PC-3 (cell line): ENCODE data around the gene CHST11. TPM values are rescaled to one million over a fixed set of nuclear protein-coding genes. Genes with fewer than 3 reads are reported as not detected.

Source experiments
- ATAC-seq: fragments of 200-7000 bp; cut with Tn5 transposase; 2 replicates; pipeline ENCODE4 v1.9.1; 2020; ENCODE audit warnings: mild to moderate bottlenecking, moderate library complexity
- BruUV-seq: library from RNA; stranded (reverse); fragments of 400-500 nt; replicated peaks from 2 replicates; lab custom pipeline; 2021; lab: Mats Ljungman, UMichigan
- CTCF ChIA-PET: fragments of 300-600 bp; sonication (Branson Sonifier 250); formaldehyde crosslinking; loops from one replicate; lab custom pipeline; 2022; ENCODE audit warnings: antibody characterized with exemption; lab: Charles Lee
- POLR2A ChIA-PET: fragments of 300-600 bp; sonication (Branson Sonifier 250); formaldehyde crosslinking; loops from one replicate; lab custom pipeline; 2022; ENCODE audit warnings: antibody characterized with exemption; ENCODE audit not compliant: unreplicated experiment; lab: Charles Lee
- DNase-seq: peaks from one replicate; pipeline ENCODE4 v3.0.0-alpha.2; 2015
- H2AFZ ChIP-seq: fragments of 300-600 bp; sonication (generic); 2 replicates; pipeline ENCODE4 v1.6.0; 2016; ENCODE audit warnings: antibody characterized with exemption, low read length
- H3F3A ChIP-seq: fragments of 300-600 bp; sonication (generic); one replicate; pipeline ENCODE4 v1.6.0; 2017; ENCODE audit warnings: antibody characterized with exemption, low read length, control low read depth, mild to moderate bottlenecking; ENCODE audit not compliant: unreplicated experiment
- H3K27ac ChIP-seq: fragments of 300-600 bp; sonication (generic); 2 replicates; pipeline ENCODE4 v1.5.1; 2016; ENCODE audit warnings: mild to moderate bottlenecking, low read length
- H3K27me3 ChIP-seq: fragments of 300-600 bp; sonication (generic); 2 replicates; pipeline ENCODE4 v1.6.1; 2016; ENCODE audit warnings: low read length, mixed read lengths
- H3K36me3 ChIP-seq: fragments of 300-600 bp; sonication (generic); 2 replicates; pipeline ENCODE4 v1.6.1; 2016; ENCODE audit warnings: low read depth, mixed run types, low read length, mixed read lengths
- H3K4me1 ChIP-seq: fragments of 300-600 bp; sonication (generic); 2 replicates; pipeline ENCODE4 v1.5.1; 2016; ENCODE audit warnings: low read length; ENCODE audit not compliant: insufficient read depth
- H3K4me2 ChIP-seq: fragments of 300-600 bp; sonication (generic); 2 replicates; pipeline ENCODE4 v1.6.0; 2016; ENCODE audit warnings: low read length
- H3K4me3 ChIP-seq: fragments of 300-600 bp; sonication (generic); 2 replicates; pipeline ENCODE4 v1.5.1; 2016; ENCODE audit warnings: mild to moderate bottlenecking, low read length, mixed read lengths
- H3K79me2 ChIP-seq: fragments of 300-600 bp; sonication (generic); 2 replicates; pipeline ENCODE4 v1.6.1; 2017; ENCODE audit warnings: low read length, mixed read lengths
- H3K9ac ChIP-seq: fragments of 300-600 bp; sonication (generic); 2 replicates; pipeline ENCODE4 v1.6.0; 2016; ENCODE audit warnings: mild to moderate bottlenecking, low read length
- H3K9me2 ChIP-seq: fragments of 300-600 bp; sonication (generic); replicated peaks from 2 replicates; pipeline ENCODE4 v1.6.1; 2016; ENCODE audit warnings: mixed run types, low read length, mixed read lengths
- H3K9me3 ChIP-seq: fragments of 300-600 bp; sonication (generic); 2 replicates; pipeline ENCODE4 v1.6.1; 2016; ENCODE audit warnings: low read length, mixed read lengths
- H4K20me1 ChIP-seq: fragments of 300-600 bp; sonication (generic); 2 replicates; pipeline ENCODE4 v1.6.1; 2016; ENCODE audit warnings: low read length, mixed read lengths
- EZH2 ChIP-seq: fragments of 300-600 bp; sonication (generic); IDR thresholded peaks from one replicate; pipeline ENCODE4 v1.6.1; 2017; ENCODE audit warnings: antibody characterized with exemption, mild to moderate bottlenecking, low read length; ENCODE audit not compliant: unreplicated experiment
- EZH2phosphoT487 ChIP-seq: fragments of 300-600 bp; sonication (generic); IDR thresholded peaks from 2 replicates; pipeline ENCODE4 v1.6.1; 2018; ENCODE audit warnings: mild to moderate bottlenecking, antibody characterized with exemption, low read length, borderline replicate concordance
- intact Hi-C: fragments of 100-400 bp; cut with micrococcal nuclease; formaldehyde crosslinking; loops from 2 replicates; pipeline ENCODE4 v1.9.0; 2023
- total RNA-seq: library from RNA; depleted of rRNA; stranded (reverse); fragments of >200 nt; gene quantifications from 2 replicates; pipeline ENCODE4 v1.2.3, GENCODE V29; 2014
- TF ChIP-seq, protein P1 (sequence below): fragments of 300-600 bp; sonication (generic); conservative IDR thresholded peaks from 2 replicates; pipeline ENCODE4 v1.5.1; 2017; ENCODE audit warnings: antibody characterized with exemption, low read depth, mild to moderate bottlenecking, low read length

CHST11 gene
- total RNA-seq, 1 experiment from 2014 or later, result 53.5 TPM

DNA sequence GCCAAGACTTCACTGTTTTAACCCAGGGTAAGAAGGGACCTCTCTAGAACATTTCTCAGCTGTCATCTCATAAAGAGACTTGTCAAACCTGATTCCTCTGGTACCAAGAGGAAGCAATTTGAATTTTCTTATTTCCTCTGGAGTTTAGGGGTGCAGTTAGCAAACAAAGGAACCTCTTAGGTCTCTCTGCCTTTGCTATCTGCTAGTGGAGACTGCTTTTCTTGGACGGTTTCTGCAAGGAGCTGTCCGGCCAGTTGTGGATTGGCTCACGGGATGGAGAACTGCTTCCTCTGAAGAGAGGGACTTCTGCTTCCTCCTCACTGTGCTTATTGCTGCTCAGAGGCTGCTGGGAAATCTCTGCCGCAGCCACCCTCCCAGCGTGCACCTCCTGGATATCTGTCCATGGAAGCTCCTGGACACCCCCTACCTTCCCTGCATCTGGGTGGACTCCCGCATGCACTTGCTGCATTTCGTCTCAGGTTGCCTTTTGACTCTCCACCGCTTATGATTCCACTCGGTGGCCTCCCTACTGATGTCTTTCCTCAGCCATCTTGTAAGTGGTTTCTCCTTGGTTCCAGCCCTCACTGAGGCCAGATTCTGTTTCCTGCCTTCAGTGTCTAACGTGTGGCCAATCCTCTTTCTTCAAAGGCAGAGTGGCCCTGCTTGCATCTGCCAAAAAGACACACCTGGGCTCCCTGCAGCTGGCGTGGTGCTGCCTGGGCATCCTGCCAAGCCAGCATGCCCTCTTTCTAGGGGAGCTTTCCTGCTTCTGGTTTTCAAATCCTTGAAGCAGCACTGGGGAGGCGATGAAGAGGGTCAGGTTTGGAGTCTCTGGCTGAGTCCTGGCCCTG, 187.3 kb downstream of the CHST11 start:
- TF ChIP-seq EZH2 (no peak), EZH2phosphoT487 (no peak)
- TF ChIP-seq, protein P1, sequence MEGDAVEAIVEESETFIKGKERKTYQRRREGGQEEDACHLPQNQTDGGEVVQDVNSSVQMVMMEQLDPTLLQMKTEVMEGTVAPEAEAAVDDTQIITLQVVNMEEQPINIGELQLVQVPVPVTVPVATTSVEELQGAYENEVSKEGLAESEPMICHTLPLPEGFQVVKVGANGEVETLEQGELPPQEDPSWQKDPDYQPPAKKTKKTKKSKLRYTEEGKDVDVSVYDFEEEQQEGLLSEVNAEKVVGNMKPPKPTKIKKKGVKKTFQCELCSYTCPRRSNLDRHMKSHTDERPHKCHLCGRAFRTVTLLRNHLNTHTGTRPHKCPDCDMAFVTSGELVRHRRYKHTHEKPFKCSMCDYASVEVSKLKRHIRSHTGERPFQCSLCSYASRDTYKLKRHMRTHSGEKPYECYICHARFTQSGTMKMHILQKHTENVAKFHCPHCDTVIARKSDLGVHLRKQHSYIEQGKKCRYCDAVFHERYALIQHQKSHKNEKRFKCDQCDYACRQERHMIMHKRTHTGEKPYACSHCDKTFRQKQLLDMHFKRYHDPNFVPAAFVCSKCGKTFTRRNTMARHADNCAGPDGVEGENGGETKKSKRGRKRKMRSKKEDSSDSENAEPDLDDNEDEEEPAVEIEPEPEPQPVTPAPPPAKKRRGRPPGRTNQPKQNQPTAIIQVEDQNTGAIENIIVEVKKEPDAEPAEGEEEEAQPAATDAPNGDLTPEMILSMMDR, result no peak
- Histone ChIP-seq H3K27me3 (no peaks in the 10 kb centered on the region), H3K9me3 (no peaks in the 10 kb centered on the region), H3F3A (no peaks in the 10 kb centered on the region), H3K4me1 (no peaks in the 10 kb centered on the region), H3K9me2 (no peaks in the 10 kb centered on the region), H4K20me1 (no peaks in the 10 kb centered on the region), H3K4me2 (no peak overlapping the region), H2AFZ (no peak overlapping the region), H3K27ac (no peak overlapping the region), H3K36me3 (peaks cover 12% of the 10 kb centered on the region), H3K79me2 (no peaks in the 10 kb centered on the region), H3K9ac (no peak overlapping the region), H3K4me3 (no peak overlapping the region)
- CTCF ChIA-PET, result no interaction called here
- no peak for DNase-seq
- POLR2A ChIA-PET, result interaction anchor here (0.6 kb wide), 1 partner anchor 224 kb away, joined by 5 read pairs; no protein-coding TSS in a partner anchor
- intact Hi-C loops, result no loop called here
- BruUV-seq, result no TSS peak
- no peak for ATAC-seq

DNA sequence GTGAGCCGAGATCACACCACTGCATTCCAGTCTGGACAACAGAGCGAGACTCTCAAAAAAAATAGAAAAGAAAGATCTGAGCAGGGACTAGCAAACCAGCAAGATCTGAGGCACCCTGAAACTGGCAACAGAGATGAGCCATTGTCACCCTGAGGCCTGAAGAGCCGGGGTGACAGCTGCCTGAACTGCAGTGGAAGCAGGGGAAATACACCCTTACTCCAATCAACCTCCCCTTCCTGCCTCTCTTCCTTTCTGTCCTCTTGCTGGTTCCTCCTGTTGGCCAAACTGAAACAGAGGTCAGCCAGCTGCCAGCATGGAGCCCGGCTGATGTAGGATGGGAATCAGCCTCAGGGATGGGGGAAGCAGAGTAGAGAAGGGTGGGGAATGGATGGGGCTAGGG, 192.0 kb downstream of the CHST11 start:
- H3K27ac ChIP-seq, result no peak overlapping the region
- H3K4me3 ChIP-seq, result no peak overlapping the region
- H4K20me1 ChIP-seq, result no peaks in the 10 kb centered on the region
- no peak overlapping the region for H3K9ac ChIP-seq
- ATAC-seq (no peak), DNase-seq (no peak)
- H3K9me3 ChIP-seq, result no peaks in the 10 kb centered on the region
- H3K36me3 ChIP-seq, result peaks cover 7% of the 10 kb centered on the region; the same call in 1 of the 2 replicates
- ChIA-PET POLR2A (no interaction called here), CTCF (no interaction called here)
- H3K9me2 ChIP-seq, result no peaks in the 10 kb centered on the region
- no TSS peak for BruUV-seq
- H3K79me2 ChIP-seq, result no peaks in the 10 kb centered on the region
- no peaks in the 10 kb centered on the region for H3K27me3 ChIP-seq
- H3K4me2 ChIP-seq, result no peak overlapping the region
- intact Hi-C loops, result no loop called here
- no peaks in the 10 kb centered on the region for H3F3A ChIP-seq
- H3K4me1 ChIP-seq, result no peaks in the 10 kb centered on the region
- TF ChIP-seq EZH2 (no peak), EZH2phosphoT487 (no peak)
- TF ChIP-seq, protein P1, result no peak
- H2AFZ ChIP-seq, result no peak overlapping the region

DNA sequence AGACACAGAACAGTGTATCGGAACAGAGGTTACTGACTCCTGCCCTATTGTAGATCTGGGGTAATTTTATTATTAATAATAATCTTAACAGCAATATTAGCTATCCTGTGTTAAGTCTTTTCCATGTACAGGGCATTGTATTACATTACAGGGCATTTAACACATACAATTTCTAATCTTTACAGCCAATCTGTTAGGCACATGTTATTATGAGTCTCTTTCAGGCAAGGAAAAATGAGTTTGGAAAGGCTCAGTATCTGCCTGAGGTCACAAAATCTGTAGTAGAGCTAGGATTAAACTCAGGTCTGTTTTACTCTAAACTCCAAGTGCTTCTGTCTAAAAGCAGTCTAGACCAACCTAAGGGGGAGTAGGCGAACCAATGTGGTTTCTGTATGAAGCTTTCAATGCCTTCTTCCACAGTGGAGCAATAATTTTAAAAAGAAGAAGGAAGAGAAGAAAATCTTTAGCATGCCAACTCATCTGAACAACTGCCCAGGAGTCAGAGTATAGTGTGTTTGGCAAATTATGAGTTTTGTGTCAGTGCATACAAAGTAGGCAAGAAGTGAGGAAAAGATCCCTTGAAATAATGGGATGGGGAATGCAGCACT, 192.6 kb downstream of the CHST11 start:
- Histone ChIP-seq H3K79me2 (no peaks in the 10 kb centered on the region), H3K9me2 (no peaks in the 10 kb centered on the region), H3F3A (no peaks in the 10 kb centered on the region), H3K4me2 (no peak overlapping the region), H3K36me3 (peaks cover 7% of the 10 kb centered on the region; the same call in 1 of the 2 replicates), H3K9ac (no peak overlapping the region), H3K27me3 (no peaks in the 10 kb centered on the region), H4K20me1 (no peaks in the 10 kb centered on the region), H2AFZ (no peak overlapping the region), H3K27ac (no peak overlapping the region), H3K4me3 (no peak overlapping the region), H3K9me3 (no peaks in the 10 kb centered on the region), H3K4me1 (no peaks in the 10 kb centered on the region)
- no peak for ATAC-seq
- no TSS peak for BruUV-seq
- POLR2A ChIA-PET, result no interaction called here
- no peak for DNase-seq
- intact Hi-C loops, result no loop called here
- CTCF ChIA-PET, result no interaction called here
- no peak for TF ChIP-seq EZH2
- TF ChIP-seq, protein P1, result no peak
- no peak for TF ChIP-seq EZH2phosphoT487
